GM18951 (cell line): ENCODE results near the gene RNF146.
"Not testable (repeated sequence)": the region's sequence is repeated elsewhere in the genome, so short reads cannot be mapped to it uniquely, and the experiment has no call there.

Experiments used
- POLR2A ChIP-seq: IDR thresholded peaks from 4 replicates; pipeline ENCODE4 v1.6.1; 2011; ENCODE audit warnings: mild to moderate bottlenecking; ENCODE audit not compliant: insufficient read length, insufficient read depth; ENCODE audit errors: extremely low read depth
- in situ Hi-C: fragments of 300-500 bp; cut with MboI; formaldehyde crosslinking; loops from one replicate; pipeline ENCODE4 v1.12.0; 2022; ENCODE audit warnings: low sequenced_read_pairs, mixed read lengths, inconsistent platforms; ENCODE audit not compliant: unreplicated experiment

The RNF146 gene

GRCh38 chr6:127298475-127298874, 31.8 kb downstream of the RNF146 start:
- in situ Hi-C loops, result no loop called here
- TF ChIP-seq POLR2A, result no peak

- in situ Hi-C loops, result no loop called here
- TF ChIP-seq POLR2A, result no peak
Measured at GRCh38 chr6:127299522-127300240, 33.0 kb downstream of the RNF146 start.

- TF ChIP-seq POLR2A, result no peak
- in situ Hi-C loops, result no loop called here
Measured at GRCh38 chr6:127300411-127300810, 33.7 kb downstream of the RNF146 start.

GRCh38 chr6:127301199-127301700, 34.6 kb downstream of the RNF146 start:
- in situ Hi-C loops, result no loop called here

GRCh38 chr6:127302728-127303660, 36.3 kb downstream of the RNF146 start:
- in situ Hi-C loops, result no loop called here

More at GRCh38 chr6:127301199-127301700, 34.6 kb downstream of the RNF146 start:
- no peak for TF ChIP-seq POLR2A

GRCh38 chr6:127303917-127304316, 37.3 kb downstream of the RNF146 start:
- in situ Hi-C loops, result no loop called here
- TF ChIP-seq POLR2A, result no peak

More at GRCh38 chr6:127302728-127303660, 36.3 kb downstream of the RNF146 start:
- TF ChIP-seq POLR2A, result no peak

- no peak for TF ChIP-seq POLR2A
- in situ Hi-C loops, result no loop called here
Measured at GRCh38 chr6:127305741-127306140, 39.1 kb downstream of the RNF146 start.

- in situ Hi-C loops, result no loop called here
- TF ChIP-seq POLR2A, result no peak
Measured at GRCh38 chr6:127317388-127318128, 50.9 kb downstream of the RNF146 start.

- no peak for TF ChIP-seq POLR2A
- in situ Hi-C loops, result no loop called here
Measured at GRCh38 chr6:127319686-127320085, 53.0 kb downstream of the RNF146 start.

GRCh38 chr6:127328043-127328609, 61.5 kb downstream of the RNF146 start:
- TF ChIP-seq POLR2A, result no peak
- in situ Hi-C loops, result no loop called here

GRCh38 chr6:127331256-127331655, 64.6 kb downstream of the RNF146 start:
- in situ Hi-C loops, result not testable (repeated sequence)

GRCh38 chr6:127332383-127332961, 65.8 kb downstream of the RNF146 start:
- TF ChIP-seq POLR2A, result no peak
- in situ Hi-C loops, result no loop called here
